ENCODE measurements around the gene MEGF9. TPM values are rescaled to one million over a fixed set of nuclear protein-coding genes. Genes with fewer than 3 reads are reported as not detected.

Gene MEGF9
- total RNA-seq, 1 donor from 2014 or later = 4.7 TPM

DNA sequence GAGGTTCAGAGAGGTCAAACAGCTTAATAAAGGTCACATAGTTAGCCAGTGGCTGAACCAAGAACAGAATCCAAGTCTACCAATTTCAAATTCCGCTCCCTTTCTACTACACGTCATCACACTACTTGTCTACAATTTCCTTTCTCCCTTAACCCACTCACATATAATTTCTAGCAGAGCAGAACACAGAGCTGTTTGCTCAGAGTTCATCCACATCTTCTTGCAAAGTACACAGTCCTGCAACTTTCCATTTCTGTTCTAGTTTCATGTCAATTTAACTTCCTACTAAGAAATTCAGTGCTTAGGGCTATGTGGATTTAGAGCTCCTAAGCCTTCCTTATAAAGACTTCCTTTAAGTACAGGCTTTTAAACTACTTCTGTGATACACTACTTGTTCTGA lies 61.3 kb downstream of the MEGF9 start:
- no peak overlapping the region for H3K4me3 ChIP-seq (ENCODE audit: low read depth, low read length)
- no peaks in the 10 kb centered on the region for H3K27me3 ChIP-seq (ENCODE audit: control insufficient read depth, insufficient read depth, low read length)
- H3K36me3 ChIP-seq (ENCODE audit: control insufficient read depth, insufficient read depth, low read length) = no peaks in the 10 kb centered on the region
- DNase-seq (ENCODE audit: low read depth) (no peak), FAIRE-seq (no peak)
- TF ChIP-seq, protein P1, sequence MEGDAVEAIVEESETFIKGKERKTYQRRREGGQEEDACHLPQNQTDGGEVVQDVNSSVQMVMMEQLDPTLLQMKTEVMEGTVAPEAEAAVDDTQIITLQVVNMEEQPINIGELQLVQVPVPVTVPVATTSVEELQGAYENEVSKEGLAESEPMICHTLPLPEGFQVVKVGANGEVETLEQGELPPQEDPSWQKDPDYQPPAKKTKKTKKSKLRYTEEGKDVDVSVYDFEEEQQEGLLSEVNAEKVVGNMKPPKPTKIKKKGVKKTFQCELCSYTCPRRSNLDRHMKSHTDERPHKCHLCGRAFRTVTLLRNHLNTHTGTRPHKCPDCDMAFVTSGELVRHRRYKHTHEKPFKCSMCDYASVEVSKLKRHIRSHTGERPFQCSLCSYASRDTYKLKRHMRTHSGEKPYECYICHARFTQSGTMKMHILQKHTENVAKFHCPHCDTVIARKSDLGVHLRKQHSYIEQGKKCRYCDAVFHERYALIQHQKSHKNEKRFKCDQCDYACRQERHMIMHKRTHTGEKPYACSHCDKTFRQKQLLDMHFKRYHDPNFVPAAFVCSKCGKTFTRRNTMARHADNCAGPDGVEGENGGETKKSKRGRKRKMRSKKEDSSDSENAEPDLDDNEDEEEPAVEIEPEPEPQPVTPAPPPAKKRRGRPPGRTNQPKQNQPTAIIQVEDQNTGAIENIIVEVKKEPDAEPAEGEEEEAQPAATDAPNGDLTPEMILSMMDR (IDR thresholded peaks at IDR 0.05; ENCODE audit: insufficient read depth, low read length, severe bottlenecking) = no peak

DNA sequence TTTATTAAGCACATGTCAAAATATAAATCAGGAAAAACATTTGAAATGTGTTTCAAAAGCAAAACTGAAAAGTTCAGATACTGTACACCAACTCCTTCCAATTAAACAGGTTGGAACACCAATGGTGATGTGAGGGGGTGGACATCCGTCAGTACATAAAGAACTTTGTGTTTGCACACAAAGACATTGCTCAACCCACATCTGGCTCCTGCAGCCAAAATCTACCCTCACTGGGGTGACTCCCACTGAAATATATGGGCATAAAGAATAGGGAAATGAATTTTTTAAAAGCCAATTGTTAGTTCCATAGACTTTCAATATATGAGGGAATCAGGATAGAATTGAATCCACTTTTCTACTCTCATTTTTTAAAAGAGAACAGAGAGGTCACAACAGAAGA lies 63.9 kb downstream of the MEGF9 start:
- H3K27me3 ChIP-seq (ENCODE audit: control insufficient read depth, insufficient read depth, low read length) = no peaks in the 10 kb centered on the region
- TF ChIP-seq, protein P1 (IDR thresholded peaks at IDR 0.05; ENCODE audit: insufficient read depth, low read length, severe bottlenecking) = no peak
- H3K4me3 ChIP-seq (ENCODE audit: low read depth, low read length) = no peak overlapping the region
- DNase-seq (ENCODE audit: low read depth) (peak; percentile 76), FAIRE-seq (no peak)
- no peaks in the 10 kb centered on the region for H3K36me3 ChIP-seq (ENCODE audit: control insufficient read depth, insufficient read depth, low read length)

DNA sequence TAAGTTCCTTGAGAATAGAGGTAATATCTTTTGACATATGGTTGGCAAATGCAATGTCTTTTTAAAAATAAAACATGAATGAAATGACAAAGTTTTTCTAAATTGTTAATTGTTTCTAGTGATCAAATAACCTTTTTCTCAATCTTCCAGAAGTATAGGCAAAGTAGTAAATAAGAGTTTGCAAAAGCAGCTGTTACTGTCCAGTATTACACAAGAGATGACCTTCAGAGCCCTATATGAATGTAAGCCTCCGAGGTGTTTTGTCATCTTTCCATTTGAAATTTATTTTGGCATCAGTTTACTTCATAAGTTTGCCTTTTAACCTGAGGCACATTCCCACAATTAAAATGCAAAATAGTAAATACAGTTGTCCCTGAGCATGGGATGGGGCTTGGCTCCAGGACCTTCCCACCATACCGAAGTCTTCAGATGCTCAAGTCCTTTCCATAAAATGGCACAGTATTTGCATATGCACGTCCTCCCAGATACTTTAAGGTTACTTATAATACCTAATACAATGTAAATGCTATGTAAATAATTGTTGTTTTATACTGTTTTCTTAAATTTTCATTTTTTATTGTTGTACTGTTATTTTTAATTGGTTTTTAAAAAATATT lies 65.6 kb downstream of the MEGF9 start:
- DNase-seq (ENCODE audit: low read depth) (no peak), FAIRE-seq (no peak)
- TF ChIP-seq, protein P1 (IDR thresholded peaks at IDR 0.05; ENCODE audit: insufficient read depth, low read length, severe bottlenecking) = no peak
- Histone ChIP-seq H3K36me3 (ENCODE audit: control insufficient read depth, insufficient read depth, low read length) (no peaks in the 10 kb centered on the region), H3K27me3 (ENCODE audit: control insufficient read depth, insufficient read depth, low read length) (no peaks in the 10 kb centered on the region), H3K4me3 (ENCODE audit: low read depth, low read length) (no peak overlapping the region)

DNA sequence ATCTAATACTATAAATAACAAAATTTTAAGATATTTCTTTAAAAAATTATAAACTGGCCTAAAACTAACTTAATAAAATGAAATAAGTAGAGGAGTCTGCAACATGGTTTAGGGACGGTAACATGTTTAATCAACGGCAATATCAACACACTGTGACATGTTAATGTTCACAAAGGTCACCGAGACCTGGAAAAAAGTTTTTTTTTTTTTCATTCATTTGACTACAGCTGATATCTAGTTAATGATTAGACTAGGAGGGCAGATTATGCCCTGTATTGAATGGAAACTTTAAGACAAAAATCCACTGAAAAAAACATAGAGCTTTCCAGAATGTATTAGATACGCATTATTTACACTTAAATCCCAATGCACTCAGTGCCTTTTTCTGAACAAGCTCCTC lies 67.3 kb downstream of the MEGF9 start:
- FAIRE-seq (no peak), DNase-seq (ENCODE audit: low read depth) (no peak)
- H3K4me3 ChIP-seq (ENCODE audit: low read depth, low read length) = no peak overlapping the region
- no peaks in the 10 kb centered on the region for H3K36me3 ChIP-seq (ENCODE audit: control insufficient read depth, insufficient read depth, low read length)
- TF ChIP-seq, protein P1 (IDR thresholded peaks at IDR 0.05; ENCODE audit: insufficient read depth, low read length, severe bottlenecking) = no peak
- H3K27me3 ChIP-seq (ENCODE audit: control insufficient read depth, insufficient read depth, low read length) = no peaks in the 10 kb centered on the region

DNA sequence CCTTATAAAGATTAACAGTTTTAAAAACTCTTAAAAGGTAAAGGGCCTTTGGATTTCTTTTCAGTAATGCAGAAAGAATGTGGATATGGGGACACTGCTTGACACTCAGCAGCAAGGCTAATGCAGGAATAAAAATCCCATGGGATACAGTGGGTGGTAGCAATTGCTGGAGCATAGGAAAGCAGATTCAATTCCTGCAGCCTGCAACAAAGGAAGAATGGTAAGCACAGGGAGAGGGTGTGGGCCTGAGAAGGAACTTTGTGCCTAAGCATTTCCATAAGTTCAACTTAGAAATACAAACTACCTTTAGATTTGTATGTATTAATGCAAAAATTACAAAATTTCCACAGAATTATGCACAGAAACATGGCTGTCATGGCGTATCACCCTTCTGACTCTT lies 68.5 kb downstream of the MEGF9 start:
- H3K4me3 ChIP-seq (ENCODE audit: low read depth, low read length) = no peak overlapping the region

More for the DNA sequence above, 68.5 kb downstream of the MEGF9 start:
- FAIRE-seq = no peak
- DNase-seq (ENCODE audit: low read depth) = no peak
- TF ChIP-seq, protein P1 (IDR thresholded peaks at IDR 0.05; ENCODE audit: insufficient read depth, low read length, severe bottlenecking) = no peak
- no peaks in the 10 kb centered on the region for H3K36me3 ChIP-seq (ENCODE audit: control insufficient read depth, insufficient read depth, low read length)
- no peaks in the 10 kb centered on the region for H3K27me3 ChIP-seq (ENCODE audit: control insufficient read depth, insufficient read depth, low read length)

Data from bronchial epithelial cell (primary cell).